T47D (cell line): ENCODE data around the gene CAP2.

Source experiments
- DNase-seq, 2 experiments: peaks; one replicate each; pipeline versions ENCODE4 v3.0.0 to v3.0.0-alpha.2; 2011 to 2012; ENCODE audit warnings: low read depth in 1 of 2, low spot score in 1 of 2
- JUND ChIP-seq: IDR thresholded peaks from 2 replicates; pipeline ENCODE4 v1.6.1; 2012; ENCODE audit warnings: low read depth
- in situ Hi-C: cut with HindIII; loops from 2 replicates; pipeline ENCODE4 v1.10.0; 2016; ENCODE audit warnings: low sequenced_read_pairs, low pct_unique_long_range_greater_than_20kb

CAP2 gene

DNA sequence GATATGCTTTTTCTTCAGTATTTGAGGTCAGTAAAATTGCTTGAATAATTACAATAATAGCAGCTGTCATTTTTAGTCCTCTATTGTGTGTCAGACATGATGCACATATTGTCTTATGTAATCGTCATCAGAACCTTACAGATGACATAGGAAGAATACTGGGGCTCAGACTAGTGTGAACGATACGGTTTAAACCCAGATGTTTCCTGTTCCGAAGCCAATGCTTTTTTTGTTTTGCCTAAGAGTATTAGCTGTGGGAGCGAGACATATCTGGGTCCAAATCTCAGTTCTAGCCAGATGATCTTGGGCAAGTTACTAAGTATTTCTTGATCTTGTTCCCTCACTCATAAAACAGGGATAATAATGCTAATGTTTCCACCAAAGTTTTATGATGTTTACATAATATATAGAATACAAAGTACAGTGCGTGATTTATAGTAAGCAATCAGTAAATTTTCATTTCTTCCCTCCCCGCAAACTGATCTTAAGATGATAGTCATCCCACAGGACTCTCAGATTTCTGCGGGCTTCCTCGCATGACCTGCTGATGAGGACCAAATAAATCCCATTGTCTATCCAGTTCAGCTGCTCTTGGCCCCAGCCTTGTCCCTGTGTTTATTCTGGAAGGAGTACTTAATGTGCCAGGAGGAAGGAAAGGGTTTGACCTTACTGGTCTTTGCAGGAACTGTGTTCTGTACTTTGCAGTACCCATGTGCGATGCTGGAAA is 98.2 kb downstream of the CAP2 start:
- in situ Hi-C loops, result no loop called here
- TF ChIP-seq JUND, result no peak; the same call in 1 of the 2 replicates
- DNase-seq, result peak in 1 of 2 experiments; percentile 83

DNA sequence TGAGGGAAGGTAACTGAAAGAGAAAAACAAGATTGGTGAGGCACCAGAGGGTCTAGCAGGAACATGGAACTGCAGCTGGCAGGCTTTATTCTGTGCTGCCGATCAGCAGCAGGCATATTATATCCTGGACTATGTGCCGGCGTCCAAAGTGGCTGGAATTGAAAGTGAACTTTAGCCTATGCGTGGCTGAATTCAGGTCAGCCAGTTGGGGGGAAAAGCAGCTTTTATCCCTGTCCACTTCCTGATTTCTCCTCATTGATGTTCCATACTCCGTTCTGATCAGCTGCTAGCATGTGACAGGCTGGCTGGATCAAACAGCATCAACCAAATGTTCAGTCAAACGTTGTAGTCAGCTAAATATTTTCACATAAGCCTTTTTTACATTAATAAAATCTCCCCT is 99.0 kb downstream of the CAP2 start:
- TF ChIP-seq JUND, result no peak
- DNase-seq, result no peak
- in situ Hi-C loops, result no loop called here

DNA sequence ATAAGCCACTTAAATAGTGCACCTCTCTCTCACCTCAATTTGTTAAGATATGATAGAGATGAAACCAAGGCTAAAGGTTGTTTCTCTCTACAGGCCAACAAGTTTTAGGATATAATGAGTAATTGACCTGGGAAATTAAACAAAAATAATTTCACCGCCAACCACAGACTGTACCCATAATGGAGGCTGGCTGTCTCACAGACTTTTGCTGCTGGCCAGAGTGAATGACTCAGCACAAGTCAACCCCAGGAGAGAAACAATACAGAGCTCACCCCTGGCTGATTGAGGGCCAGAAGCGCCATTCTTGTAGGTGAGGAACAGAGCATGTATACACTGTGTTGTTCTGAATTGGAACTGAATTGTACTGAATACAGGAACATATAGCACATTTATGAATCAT is 99.9 kb downstream of the CAP2 start:
- in situ Hi-C loops, result no loop called here
- no peak for DNase-seq
- TF ChIP-seq JUND, result no peak

DNA sequence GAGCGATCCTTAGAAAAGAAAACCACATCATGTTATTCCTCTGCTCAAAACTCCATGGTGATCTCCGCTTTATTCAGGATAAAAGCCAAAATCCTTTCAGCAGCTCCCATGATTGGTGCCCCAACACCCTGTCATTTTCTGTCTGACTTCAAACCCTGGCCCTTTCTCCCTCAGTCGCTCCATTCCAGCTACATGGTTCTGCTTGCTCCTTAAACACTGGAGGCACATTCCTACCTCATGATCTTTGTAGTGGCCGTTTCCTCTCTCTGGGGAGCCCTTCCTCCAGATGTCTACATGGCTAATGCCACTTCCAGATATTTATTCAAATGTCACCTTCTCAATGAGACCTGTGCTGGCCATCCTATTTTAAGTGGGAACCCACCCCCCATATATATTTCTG is 100.8 kb downstream of the CAP2 start:
- no peak for DNase-seq
- in situ Hi-C loops, result no loop called here
- TF ChIP-seq JUND, result no peak

DNA sequence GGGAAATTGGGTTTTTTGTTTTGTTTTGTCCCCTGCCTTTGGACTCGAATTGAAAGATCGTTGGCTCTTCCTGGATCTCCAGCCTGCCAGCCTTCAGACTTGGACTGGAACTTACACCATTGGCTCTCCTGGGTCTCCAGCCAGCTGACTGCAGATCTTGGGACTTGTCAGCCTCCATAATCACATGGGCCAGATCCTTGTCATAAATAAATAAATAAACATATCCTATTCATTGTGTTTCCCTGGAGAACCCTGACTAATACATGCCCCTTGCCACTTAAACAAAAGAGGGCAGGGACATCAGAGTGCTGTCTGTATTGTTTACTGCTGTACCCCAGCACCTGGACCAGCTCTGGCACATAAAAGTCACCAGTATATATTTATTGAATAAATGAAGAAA is 101.5 kb downstream of the CAP2 start:
- TF ChIP-seq JUND, result no peak
- in situ Hi-C loops, result no loop called here
- DNase-seq, result no peak

DNA sequence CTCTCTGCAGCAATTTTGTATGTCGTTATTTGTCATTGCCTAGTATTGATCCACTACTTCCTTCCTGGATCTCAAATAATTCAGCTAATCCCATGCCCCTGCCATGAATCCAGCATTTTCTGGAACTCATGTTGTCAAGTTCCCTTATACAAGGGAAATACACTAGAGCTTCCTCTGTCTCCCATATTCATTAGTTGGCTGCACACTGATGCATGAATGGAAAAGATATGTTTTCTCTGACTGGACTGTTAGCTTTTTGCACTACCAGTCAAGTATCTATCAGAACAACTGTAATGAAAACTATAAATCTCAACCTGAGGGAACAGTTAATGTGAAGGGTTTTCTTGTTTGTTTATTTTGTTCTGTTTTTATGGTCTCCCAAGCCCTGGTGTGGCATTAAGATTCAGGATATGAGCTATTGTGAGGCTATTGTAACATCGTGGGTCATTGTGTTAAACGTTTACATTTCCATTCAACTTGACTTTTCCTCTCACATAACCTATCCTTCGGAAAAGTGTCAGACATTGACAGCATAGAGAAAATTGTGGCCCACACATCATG is 104.2 kb downstream of the CAP2 start:
- in situ Hi-C loops, result no loop called here
- no peak for DNase-seq
- TF ChIP-seq JUND, result no peak

DNA sequence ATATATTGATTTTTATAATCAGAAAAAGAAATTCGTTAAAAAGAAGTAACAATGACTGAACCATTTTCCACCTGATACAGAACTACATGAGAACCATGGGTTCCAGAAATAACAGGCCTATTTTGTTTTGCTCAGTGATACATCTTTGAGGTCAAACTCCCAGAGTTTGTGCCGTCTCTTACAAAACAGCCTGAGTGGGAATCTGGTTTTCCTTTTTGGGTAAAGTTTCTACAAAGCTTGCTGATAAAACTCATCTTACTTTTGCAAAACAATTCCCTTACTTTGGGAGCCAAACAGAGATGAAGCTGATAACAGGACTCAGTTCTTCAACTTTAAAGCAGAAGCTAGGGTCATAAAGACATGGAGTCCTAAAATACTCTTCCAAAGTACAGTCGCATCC is 108.0 kb downstream of the CAP2 start:
- DNase-seq, result no peak
- TF ChIP-seq JUND, result no peak
- in situ Hi-C loops, result no loop called here

DNA sequence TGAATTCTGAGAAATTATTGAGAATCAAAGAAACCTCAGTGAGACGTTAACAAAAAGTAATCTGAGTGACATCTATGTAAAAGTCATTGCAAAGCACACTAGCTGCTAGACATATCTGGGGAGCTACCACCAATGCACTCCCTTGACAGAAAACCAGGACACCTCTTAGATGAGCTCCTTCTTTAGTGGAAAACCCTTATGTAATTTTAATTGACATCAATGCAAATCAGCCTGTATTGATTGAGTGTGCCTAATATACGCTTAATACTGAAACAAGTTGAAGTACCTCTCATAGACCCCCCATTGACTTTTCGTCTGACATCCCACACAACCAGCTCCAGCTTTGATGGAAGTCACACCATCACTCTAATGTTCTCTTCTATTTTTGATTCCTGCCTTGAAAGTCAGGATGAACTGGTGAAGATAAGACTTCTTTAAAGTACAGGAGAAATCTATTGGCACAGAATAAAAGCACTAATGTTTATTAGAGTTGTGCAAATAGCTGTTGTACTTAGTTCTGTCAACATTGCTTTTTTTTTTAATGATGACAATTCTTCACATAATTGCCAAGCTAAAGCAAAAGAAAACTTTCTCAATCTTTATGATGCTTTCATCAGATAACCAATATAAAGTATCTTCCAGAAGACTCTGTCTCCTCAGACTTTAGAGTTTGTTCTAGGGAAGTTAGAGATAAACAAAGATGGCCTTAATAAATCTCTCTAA is 108.7 kb downstream of the CAP2 start:
- DNase-seq, result no peak
- no peak for TF ChIP-seq JUND
- in situ Hi-C loops, result no loop called here

DNA sequence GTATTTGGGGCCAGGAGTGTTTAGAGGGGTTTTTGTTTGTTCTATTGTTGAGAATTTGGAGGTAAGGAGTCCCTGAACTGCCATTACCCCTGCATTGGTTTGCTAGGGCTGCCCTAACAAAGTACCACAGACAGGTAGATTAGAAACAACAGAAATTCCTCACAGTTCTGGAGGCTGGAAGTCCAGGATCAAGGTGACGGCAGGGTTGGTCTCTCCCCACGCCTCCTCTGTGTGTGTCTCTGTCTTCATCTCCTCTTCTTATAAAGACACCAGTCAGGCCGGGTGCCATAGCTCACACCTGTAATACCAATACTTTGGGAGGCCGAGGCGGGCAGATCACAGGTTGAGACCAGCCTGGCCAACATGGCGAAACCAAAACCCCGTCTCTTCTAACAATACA is 109.7 kb downstream of the CAP2 start:
- no peak for DNase-seq
- TF ChIP-seq JUND, result no peak
- in situ Hi-C loops, result no loop called here

DNA sequence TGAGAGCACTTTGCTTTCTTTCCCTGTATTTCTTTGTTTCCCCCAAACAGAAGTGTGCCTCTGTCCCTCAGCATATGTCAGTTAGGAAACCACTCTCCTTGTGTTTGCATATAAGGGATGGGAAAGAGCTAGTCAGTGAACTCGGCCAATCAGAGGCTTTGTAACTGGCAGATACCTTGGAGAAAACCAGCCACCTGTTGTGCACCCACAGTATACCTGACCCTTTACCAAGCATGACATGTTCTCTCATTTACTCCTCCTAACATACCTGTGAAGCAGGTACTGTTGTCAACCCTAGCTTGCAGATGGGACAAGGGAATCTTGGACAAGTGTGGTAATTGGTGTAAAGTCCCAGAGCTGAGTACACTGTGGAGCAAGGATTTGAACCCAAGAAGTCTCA is 110.6 kb downstream of the CAP2 start:
- peak in 1 of 2 experiments; percentile 28 for DNase-seq
- no peak for TF ChIP-seq JUND
- in situ Hi-C loops, result no loop called here

DNA sequence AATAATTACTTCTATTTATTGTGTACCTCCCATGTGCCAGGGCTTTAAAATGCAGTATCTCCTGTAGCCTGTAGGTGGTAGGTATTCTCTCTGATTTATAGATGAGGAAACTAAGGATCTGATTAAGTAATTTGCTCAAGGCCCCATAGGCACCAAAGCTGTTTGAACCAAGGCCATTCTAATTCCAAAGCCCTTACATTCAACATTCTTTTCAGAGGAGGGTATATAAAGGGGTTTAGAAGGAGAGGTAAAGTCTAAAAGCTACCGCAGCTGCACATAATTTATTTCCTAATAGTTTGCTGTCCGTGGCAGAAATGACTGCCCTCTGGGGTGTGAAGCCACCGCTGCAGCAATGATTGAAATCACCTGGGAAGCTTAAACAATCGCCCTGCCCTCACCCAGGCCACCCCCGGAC is 111.7 kb downstream of the CAP2 start:
- TF ChIP-seq JUND, result no peak
- in situ Hi-C loops, result no loop called here
- DNase-seq, result peak in 1 of 2 experiments; percentile 53

DNA sequence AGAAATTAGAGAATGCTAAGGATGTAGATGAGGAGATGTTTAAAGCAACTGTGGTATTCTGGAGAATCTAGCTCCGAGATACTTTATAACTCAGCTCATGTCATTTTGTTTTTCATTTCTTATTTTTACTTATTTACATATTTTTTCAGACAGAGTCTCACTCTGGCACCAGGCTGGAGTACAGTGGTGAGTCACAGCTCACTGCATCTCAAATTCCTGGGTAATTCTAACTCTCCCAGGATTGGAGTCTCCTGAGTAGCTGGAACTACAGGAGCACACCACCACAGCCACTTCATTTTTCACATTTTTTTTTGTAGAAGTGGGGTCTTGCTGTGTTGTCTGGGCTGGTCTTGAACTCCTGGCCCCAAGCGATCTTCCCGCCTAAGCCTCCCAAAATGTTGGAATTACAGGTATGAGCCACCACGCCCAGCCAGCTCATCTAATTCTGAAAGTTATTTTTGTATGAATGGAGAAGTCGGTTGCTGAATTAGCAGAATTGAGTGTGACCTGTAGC is 112.4 kb downstream of the CAP2 start:
- TF ChIP-seq JUND, result no peak

DNA sequence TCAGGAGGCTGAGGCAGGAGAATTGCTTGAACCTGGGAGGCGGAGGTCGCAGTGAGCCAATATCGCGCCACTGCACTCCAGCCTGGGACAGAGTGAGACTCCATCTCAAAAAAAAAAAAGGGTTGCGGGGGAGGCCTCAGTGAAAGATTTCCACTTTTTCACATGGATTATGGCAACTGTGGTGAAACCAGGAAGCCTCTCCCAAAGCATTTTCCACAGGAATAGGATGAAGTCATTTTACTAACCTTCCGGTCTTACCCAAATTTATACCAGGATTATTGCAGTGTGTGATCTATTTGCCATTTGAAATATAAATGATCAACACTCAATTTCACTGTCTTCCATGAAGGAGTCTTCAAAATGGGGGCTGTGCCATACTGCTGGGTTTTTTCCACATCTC is 113.1 kb downstream of the CAP2 start:
- in situ Hi-C loops, result no loop called here
- no peak for DNase-seq
- no peak for TF ChIP-seq JUND

More for the DNA sequence above, 112.4 kb downstream of the CAP2 start:
- no peak for DNase-seq
- in situ Hi-C loops, result no loop called here

DNA sequence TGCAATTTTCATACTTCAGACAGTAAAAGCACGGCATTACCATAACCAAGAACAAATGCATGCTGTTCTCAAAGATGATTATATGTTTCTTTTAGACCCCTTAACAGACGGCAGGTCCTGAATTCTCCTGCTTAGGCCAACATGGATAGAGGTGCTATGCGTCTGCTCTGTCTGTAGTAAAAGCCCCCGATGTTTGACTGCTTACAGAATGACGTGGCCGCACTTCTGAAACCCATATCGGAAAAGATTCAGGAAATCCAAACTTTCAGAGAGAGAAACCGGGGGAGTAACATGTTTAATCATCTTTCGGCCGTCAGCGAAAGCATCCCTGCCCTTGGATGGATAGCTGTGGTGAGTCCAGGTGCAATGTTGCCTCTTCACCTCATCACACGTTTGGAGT is 113.6 kb downstream of the CAP2 start:
- in situ Hi-C loops, result no loop called here
- no peak for DNase-seq
- no peak for TF ChIP-seq JUND
